ENCODE measurements around the gene LARGE1.

- TF ChIP-seq, protein P1, sequence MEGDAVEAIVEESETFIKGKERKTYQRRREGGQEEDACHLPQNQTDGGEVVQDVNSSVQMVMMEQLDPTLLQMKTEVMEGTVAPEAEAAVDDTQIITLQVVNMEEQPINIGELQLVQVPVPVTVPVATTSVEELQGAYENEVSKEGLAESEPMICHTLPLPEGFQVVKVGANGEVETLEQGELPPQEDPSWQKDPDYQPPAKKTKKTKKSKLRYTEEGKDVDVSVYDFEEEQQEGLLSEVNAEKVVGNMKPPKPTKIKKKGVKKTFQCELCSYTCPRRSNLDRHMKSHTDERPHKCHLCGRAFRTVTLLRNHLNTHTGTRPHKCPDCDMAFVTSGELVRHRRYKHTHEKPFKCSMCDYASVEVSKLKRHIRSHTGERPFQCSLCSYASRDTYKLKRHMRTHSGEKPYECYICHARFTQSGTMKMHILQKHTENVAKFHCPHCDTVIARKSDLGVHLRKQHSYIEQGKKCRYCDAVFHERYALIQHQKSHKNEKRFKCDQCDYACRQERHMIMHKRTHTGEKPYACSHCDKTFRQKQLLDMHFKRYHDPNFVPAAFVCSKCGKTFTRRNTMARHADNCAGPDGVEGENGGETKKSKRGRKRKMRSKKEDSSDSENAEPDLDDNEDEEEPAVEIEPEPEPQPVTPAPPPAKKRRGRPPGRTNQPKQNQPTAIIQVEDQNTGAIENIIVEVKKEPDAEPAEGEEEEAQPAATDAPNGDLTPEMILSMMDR (CRISPR knock-in tag; IDR thresholded peaks at IDR 0.05), result no peak
- TF ChIP-seq, protein P2, sequence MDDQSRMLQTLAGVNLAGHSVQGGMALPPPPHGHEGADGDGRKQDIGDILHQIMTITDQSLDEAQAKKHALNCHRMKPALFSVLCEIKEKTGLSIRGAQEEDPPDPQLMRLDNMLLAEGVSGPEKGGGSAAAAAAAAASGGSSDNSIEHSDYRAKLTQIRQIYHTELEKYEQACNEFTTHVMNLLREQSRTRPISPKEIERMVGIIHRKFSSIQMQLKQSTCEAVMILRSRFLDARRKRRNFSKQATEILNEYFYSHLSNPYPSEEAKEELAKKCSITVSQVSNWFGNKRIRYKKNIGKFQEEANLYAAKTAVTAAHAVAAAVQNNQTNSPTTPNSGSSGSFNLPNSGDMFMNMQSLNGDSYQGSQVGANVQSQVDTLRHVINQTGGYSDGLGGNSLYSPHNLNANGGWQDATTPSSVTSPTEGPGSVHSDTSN (CRISPR knock-in tag; IDR thresholded peaks at IDR 0.05; ENCODE audit: borderline replicate concordance), result no peak
- TF ChIP-seq ZSCAN20 (CRISPR knock-in tag; IDR thresholded peaks at IDR 0.05; ENCODE audit: borderline replicate concordance) (no peak), NCOR1 (IDR thresholded peaks at IDR 0.05; ENCODE audit: borderline replicate concordance, low read length) (no peak), ATF1 (CRISPR knock-in tag; IDR thresholded peaks at IDR 0.05) (no peak), TBP (CRISPR knock-in tag; IDR thresholded peaks at IDR 0.05) (no peak), KAT8 (CRISPR knock-in tag; IDR thresholded peaks at IDR 0.05) (no peak), ZKSCAN1 (IDR thresholded peaks at IDR 0.05; ENCODE audit: low read length) (no peak), HIVEP1 (CRISPR knock-in tag; IDR thresholded peaks at IDR 0.05) (no peak), SP1 (IDR thresholded peaks at IDR 0.05) (no peak), SP1 (CRISPR knock-in tag; IDR thresholded peaks at IDR 0.05) (no peak)
- TF ChIP-seq, protein P3, sequence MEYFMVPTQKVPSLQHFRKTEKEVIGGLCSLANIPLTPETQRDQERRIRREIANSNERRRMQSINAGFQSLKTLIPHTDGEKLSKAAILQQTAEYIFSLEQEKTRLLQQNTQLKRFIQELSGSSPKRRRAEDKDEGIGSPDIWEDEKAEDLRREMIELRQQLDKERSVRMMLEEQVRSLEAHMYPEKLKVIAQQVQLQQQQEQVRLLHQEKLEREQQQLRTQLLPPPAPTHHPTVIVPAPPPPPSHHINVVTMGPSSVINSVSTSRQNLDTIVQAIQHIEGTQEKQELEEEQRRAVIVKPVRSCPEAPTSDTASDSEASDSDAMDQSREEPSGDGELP (IDR thresholded peaks at IDR 0.05; ENCODE audit: borderline replicate concordance, low read depth), result no peak
Observed at GRCh38 chr22:33747029-33747428, 173.2 kb downstream of the LARGE1 start.
